H1 (cell line): Measurements from ENCODE around the gene HDLBP. TPM values are rescaled to one million over a fixed set of nuclear protein-coding genes. Genes with fewer than 3 reads are reported as not detected.

Source experiments
- CTCF ChIA-PET: fragments of 300-600 bp; sonication (Branson Sonifier 250); formaldehyde crosslinking; loops from one replicate; lab custom pipeline; 2021; ENCODE audit not compliant: partially characterized antibody; lab: Charles Lee
- POLR2A ChIA-PET: fragments of 300-600 bp; sonication (Branson Sonifier 250); formaldehyde crosslinking; loops from one replicate; lab custom pipeline; 2021; ENCODE audit warnings: inconsistent platforms; ENCODE audit not compliant: partially characterized antibody; lab: Charles Lee
- DNase-seq, 2 experiments: peaks; one replicate each; pipeline versions ENCODE4 v3.0.0 to v3.0.0-alpha.2; 2010 to 2022; ENCODE audit warnings: low spot score in 2 of 2, low read depth in 1 of 2, mixed read lengths in 1 of 2
- FAIRE-seq: peaks from 2 replicates; lab custom pipeline; 2011; peaks lifted over from hg19 to GRCh38; lab: Jason Lieb, UNC
- H2AFZ ChIP-seq: 2 replicates; pipeline ENCODE4 v1.8.1; 2012; ENCODE audit warnings: low read length, inconsistent platforms
- H2AK5ac ChIP-seq: 2 replicates; pipeline ENCODE4 v1.6.1; 2013; ENCODE audit warnings: low read depth, low read length
- H2BK120ac ChIP-seq: replicated peaks from 2 replicates; pipeline ENCODE3; 2013; ENCODE audit warnings: low read depth, low read length, inconsistent platforms
- H2BK12ac ChIP-seq: 2 replicates; pipeline ENCODE4 v1.6.1; 2013; ENCODE audit warnings: low read depth, low read length
- H2BK15ac ChIP-seq: 2 replicates; pipeline ENCODE4 v1.6.1; 2013; ENCODE audit warnings: low read length
- H2BK20ac ChIP-seq: 2 replicates; pipeline ENCODE4 v1.6.1; 2013; ENCODE audit warnings: low read length
- H2BK5ac ChIP-seq: 2 replicates; pipeline ENCODE4 v1.6.1; 2013; ENCODE audit warnings: low read depth, low read length
- H3K14ac ChIP-seq: 2 replicates; pipeline ENCODE4 v1.6.1; 2013; ENCODE audit warnings: inconsistent platforms; ENCODE audit not compliant: insufficient read length
- H3K18ac ChIP-seq: 2 replicates; pipeline ENCODE4 v1.6.1; 2013; ENCODE audit warnings: low read length; ENCODE audit errors: extremely low read depth
- H3K23ac ChIP-seq: 2 replicates; pipeline ENCODE4 v1.6.1; 2013; ENCODE audit warnings: inconsistent platforms; ENCODE audit not compliant: insufficient read length
- H3K23me2 ChIP-seq: 2 replicates; pipeline ENCODE4 v1.6.1; 2013; ENCODE audit warnings: low read depth, low read length
- H3K27ac ChIP-seq: 2 replicates; pipeline ENCODE4 v1.6.1; 2011; ENCODE audit warnings: low read depth, low read length, inconsistent platforms
- H3K27me3 ChIP-seq, 4 experiments: replicated peaks in 1 of 4; 1 replicate in 1 of 4; 2 replicates in 3 of 4; pipeline versions ENCODE4 v1.6.1 to v1.8.1; 2011 to 2013; ENCODE audit warnings: low read length in 3 of 4, mild to moderate bottlenecking in 3 of 4, inconsistent platforms in 2 of 4, mixed read lengths in 2 of 4, moderate library complexity in 1 of 4; ENCODE audit not compliant: control insufficient read depth in 3 of 4, insufficient read depth in 3 of 4; ENCODE audit errors: extremely low read depth in 1 of 4
- H3K36me3 ChIP-seq, 4 experiments: 2 replicates each; pipeline versions ENCODE4 v1.6.1 to v1.8.1; 2011 to 2013; ENCODE audit warnings: mild to moderate bottlenecking in 4 of 4, low read length in 3 of 4, moderate library complexity in 2 of 4, control low read depth in 1 of 4, inconsistent platforms in 1 of 4; ENCODE audit not compliant: insufficient read depth in 4 of 4, control insufficient read depth in 2 of 4
- H3K4ac ChIP-seq: replicated peaks from 2 replicates; pipeline ENCODE3; 2013; ENCODE audit warnings: low read length, low read depth, mixed read lengths, inconsistent platforms; ENCODE audit not compliant: insufficient read length
- H3K4me1 ChIP-seq, 4 experiments: replicated peaks in 1 of 4; 1 replicate in 1 of 4; 2 replicates in 3 of 4; pipeline versions ENCODE4 v1.6.1 to v1.8.1; 2011 to 2013; ENCODE audit warnings: low read length in 3 of 4, inconsistent platforms in 2 of 4, mixed read lengths in 1 of 4; ENCODE audit not compliant: insufficient read depth in 4 of 4, control insufficient read depth in 3 of 4
- H3K4me2 ChIP-seq, 2 experiments: 2 replicates each; pipeline versions ENCODE4 v1.6.1 to v1.8.1; 2011 to 2013; ENCODE audit warnings: low read depth in 2 of 2, low read length in 2 of 2, control low read depth in 1 of 2, inconsistent platforms in 1 of 2, mild to moderate bottlenecking in 1 of 2; ENCODE audit not compliant: insufficient read depth in 1 of 2
- H3K4me3 ChIP-seq, 4 experiments: fragments of 200-600, 300-600 bp in 1 of 4; sonication (generic), shearing (Covaris generic), sonication (Bioruptor Twin) in 1 of 4; 2 replicates each; pipeline versions ENCODE4 v1.5.1 to v1.8.1; 2011 to 2016; ENCODE audit warnings: low read length in 4 of 4, low read depth in 3 of 4, control low read depth in 2 of 4, inconsistent platforms in 2 of 4, mild to moderate bottlenecking in 2 of 4, mixed read lengths in 1 of 4, moderate library complexity in 1 of 4; ENCODE audit not compliant: insufficient read depth in 2 of 4; ENCODE audit errors: extremely low read depth in 1 of 4
- H3K56ac ChIP-seq: replicated peaks from 2 replicates; pipeline ENCODE3; 2013; ENCODE audit warnings: low read depth, mild to moderate bottlenecking, mixed read lengths, low read length, inconsistent platforms; ENCODE audit not compliant: insufficient read length
- H3K79me1 ChIP-seq: 2 replicates; pipeline ENCODE4 v1.6.1; 2013; ENCODE audit warnings: low read depth, low read length, control low read depth
- H3K79me2 ChIP-seq, 2 experiments: 2 replicates each; pipeline versions ENCODE4 v1.6.1 to v1.8.1; 2012 to 2013; ENCODE audit warnings: low read length in 2 of 2, mild to moderate bottlenecking in 2 of 2, inconsistent platforms in 1 of 2; ENCODE audit not compliant: insufficient read depth in 2 of 2, control insufficient read depth in 1 of 2
- H3K9ac ChIP-seq, 4 experiments: replicated peaks in 1 of 4; 1 replicate in 1 of 4; 2 replicates in 3 of 4; pipeline versions ENCODE4 v1.6.1 to v1.8.1; 2011 to 2013; ENCODE audit warnings: low read depth in 3 of 4, low read length in 3 of 4, control low read depth in 2 of 4, mild to moderate bottlenecking in 2 of 4, moderate library complexity in 2 of 4, inconsistent platforms in 1 of 4; ENCODE audit errors: extremely low read depth in 1 of 4
- H3K9me3 ChIP-seq, 2 experiments: 2 replicates each; pipeline versions ENCODE4 v1.6.1 to v1.8.1; 2012 to 2013; ENCODE audit warnings: mild to moderate bottlenecking in 2 of 2, moderate library complexity in 2 of 2, control low read depth in 1 of 2, inconsistent platforms in 1 of 2, low read depth in 1 of 2, low read length in 1 of 2, mixed read lengths in 1 of 2; ENCODE audit not compliant: insufficient read depth in 2 of 2
- H4K20me1 ChIP-seq, 2 experiments: replicated peaks in 1 of 2; 2 replicates each; pipeline versions ENCODE3 to v1.8.1; 2011 to 2013; ENCODE audit warnings: inconsistent platforms in 2 of 2, low read length in 2 of 2, mild to moderate bottlenecking in 1 of 2; ENCODE audit not compliant: insufficient read depth in 2 of 2, control insufficient read depth in 1 of 2
- H4K5ac ChIP-seq: 2 replicates; pipeline ENCODE4 v1.6.1; 2013; ENCODE audit warnings: low read length, low read depth, mixed read lengths, inconsistent platforms; ENCODE audit not compliant: insufficient read length
- H4K8ac ChIP-seq: 2 replicates; pipeline ENCODE4 v1.8.0; 2013; ENCODE audit warnings: mild to moderate bottlenecking, moderate library complexity, low read length, inconsistent platforms; ENCODE audit not compliant: insufficient read depth; ENCODE audit errors: extremely low read depth
- H4K91ac ChIP-seq: replicated peaks from 2 replicates; pipeline ENCODE3; 2013; ENCODE audit warnings: low read length, mixed read lengths, inconsistent platforms; ENCODE audit not compliant: insufficient read length
- CBX5 ChIP-seq: fragments of 300-800, 300-1000 bp; sonication (generic); IDR thresholded peaks from 2 replicates; pipeline ENCODE4 v1.7.1; 2016; ENCODE audit warnings: antibody characterized with exemption, low read length, low read depth
- CHD1 ChIP-seq: IDR thresholded peaks from 2 replicates; pipeline ENCODE4 v1.6.1; 2012; ENCODE audit warnings: low read depth, low read length, improper control_type of control experiment
- EGR1 ChIP-seq: IDR thresholded peaks from 2 replicates; pipeline ENCODE4 v1.6.1; 2011; ENCODE audit warnings: low read depth, low read length, borderline replicate concordance
- FOSL1 ChIP-seq: IDR thresholded peaks from 2 replicates; pipeline ENCODE4 v1.6.1; 2011; ENCODE audit warnings: mild to moderate bottlenecking, low read depth, low read length, moderate library complexity; ENCODE audit not compliant: insufficient read depth
- GTF2F1 ChIP-seq: IDR thresholded peaks from 2 replicates; pipeline ENCODE4 v1.6.1; 2012; ENCODE audit warnings: low read depth, low read length, improper control_type of control experiment, borderline replicate concordance
- JUND ChIP-seq: IDR thresholded peaks from 2 replicates; pipeline ENCODE4 v1.6.1; 2011; ENCODE audit warnings: mild to moderate bottlenecking, improper control_type of control experiment, low read length
- MAFK ChIP-seq: IDR thresholded peaks from 2 replicates; pipeline ENCODE4 v1.6.1; 2012; ENCODE audit warnings: low read depth, mild to moderate bottlenecking, improper control_type of control experiment, low read length
- POLR2AphosphoS5 ChIP-seq: IDR thresholded peaks from 2 replicates; pipeline ENCODE4 v1.6.1; 2011; ENCODE audit warnings: low read depth, low read length
- RBBP5 ChIP-seq: IDR thresholded peaks from 2 replicates; pipeline ENCODE4 v1.7.1; 2012; ENCODE audit warnings: low read depth, mild to moderate bottlenecking, inconsistent platforms, low read length, moderate library complexity, borderline replicate concordance
- RXRA ChIP-seq: IDR thresholded peaks from 2 replicates; pipeline ENCODE4 v1.6.1; 2011; ENCODE audit warnings: low read depth, mild to moderate bottlenecking, low read length, moderate library complexity; ENCODE audit not compliant: insufficient read depth
- SAP30 ChIP-seq: fragments of 300-600 bp; sonication (generic); IDR thresholded peaks from 2 replicates; pipeline ENCODE4 v1.7.1; 2012; ENCODE audit warnings: low read length, moderate library complexity, mild to moderate bottlenecking, inconsistent platforms; ENCODE audit not compliant: insufficient read depth, insufficient replicate concordance
- SIRT6 ChIP-seq: IDR thresholded peaks from one replicate; pipeline ENCODE4 v1.7.1; 2012; ENCODE audit warnings: low read length, inconsistent platforms
- TAF1 ChIP-seq: IDR thresholded peaks from 2 replicates; pipeline ENCODE4 v1.6.1; 2011; ENCODE audit warnings: mild to moderate bottlenecking, low read depth, low read length
- WGBS, 2 experiments: shearing (Covaris generic) in 1 of 2; methylation state at CpG; one replicate each; pipeline versions ENCODE4 v1.1.6 to v1.1.7; 2013 to 2015; ENCODE audit warnings: low lambda C conversion rate in 2 of 2, mixed read lengths in 2 of 2, inconsistent platforms in 1 of 2, low coverage in 1 of 2, missing lambda C conversion rate in 1 of 2; ENCODE audit not compliant: insufficient replicate concordance in 2 of 2, insufficient coverage in 1 of 2, insufficient read length in 1 of 2; ENCODE audit errors: extremely low coverage in 1 of 2, missing lambda C conversion rate in 1 of 2; 5-methylcytosine and 5-hydroxymethylcytosine counted together
- polyA plus RNA-seq, 7 experiments: library from polyadenylated mRNA; depleted of rRNA in 3 of 7; stranded (reverse) in 5 of 7; unstranded in 2 of 7; fragments of >200 nt in 5 of 7; fragments of 200-250 nt in 2 of 7; gene quantifications; 1 replicate in 5 of 7; 2 replicates in 1 of 7; 4 replicates in 1 of 7; pipeline versions ENCODE4 v1.2.1 to v1.2.3, GENCODE V29; 2011 to 2013; ENCODE audit warnings: missing spikeins in 2 of 7, mixed read lengths in 2 of 7
- total RNA-seq: library from RNA; stranded (reverse); fragmentation: NEBNext Ultra II Directional; extraction: Animal tissue kit (Norgen Biotek cat#: 25700); gene quantifications from 2 replicates; pipeline ENCODE4 v1.2.1, GENCODE V29; 2021

HDLBP gene
- total and polyA plus RNA-seq, 2 of the 8 experiments (the other 6 are each of a cell fraction or from before 2014, with no cell fraction given), result 185 to 360 TPM

DNA sequence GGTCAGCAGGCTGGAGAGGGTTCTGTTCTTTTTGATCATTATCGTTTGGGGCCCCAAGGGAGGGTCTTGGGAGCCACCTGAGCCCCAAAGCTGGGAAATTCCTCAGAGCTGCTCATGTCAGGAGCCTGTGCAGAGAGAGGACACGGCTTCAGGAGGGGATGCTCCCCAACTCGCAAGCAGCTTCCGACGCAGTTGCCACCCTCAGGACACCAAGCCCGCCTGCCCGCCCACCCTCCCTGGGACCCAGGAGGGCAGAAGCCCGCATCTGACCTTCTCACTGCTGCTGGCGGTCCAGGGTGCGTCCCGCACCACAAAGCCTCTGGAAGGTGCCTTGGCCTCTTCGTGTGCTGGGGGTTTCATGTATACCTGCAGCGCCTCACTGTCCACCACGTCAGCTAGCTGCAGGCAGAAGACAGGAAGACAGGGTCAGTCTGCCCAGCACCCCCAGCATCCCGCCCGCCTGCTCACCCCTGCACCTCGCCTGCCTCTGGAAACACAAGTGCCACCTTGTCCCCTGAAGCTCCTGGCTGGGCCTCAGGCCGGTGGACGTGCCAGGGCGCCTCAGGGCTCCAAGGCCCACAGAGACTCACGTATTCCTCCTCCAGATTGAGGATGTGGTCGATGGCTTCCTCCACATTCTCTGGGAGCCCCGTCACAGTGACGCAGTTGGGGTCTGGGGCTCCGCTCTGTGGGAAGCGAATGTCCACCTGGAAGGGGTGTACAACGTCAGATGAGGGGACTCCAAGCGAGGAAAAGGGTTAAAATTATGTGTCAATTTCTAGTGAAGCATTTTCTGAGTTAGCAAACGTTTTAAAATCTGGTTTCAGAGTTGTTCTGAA lies 85.7 kb downstream of the HDLBP start:
- H3K79me1 ChIP-seq, result peaks cover 3% of the 10 kb centered on the region; the same call in 1 of the 2 replicates
- H3K4ac ChIP-seq, result no peak overlapping the region
- no peak overlapping the region for H2BK120ac ChIP-seq
- no peak overlapping the region for H3K4me2 ChIP-seq
- H3K9ac ChIP-seq, result no peak overlapping the region
- H2AK5ac ChIP-seq, result no peak overlapping the region
- H3K27me3 ChIP-seq, result no peaks in the 10 kb centered on the region
- no peak overlapping the region for H2BK12ac ChIP-seq
- no peak overlapping the region for H3K14ac ChIP-seq
- ChIA-PET POLR2A (interaction anchor here (0.6 kb wide), 1 partner anchor 450 kb away, joined by 3 read pairs; no protein-coding TSS in a partner anchor), CTCF (interaction anchor here (1.0 to 1.6 kb wide), 2 partner anchors 11 to 12 kb away, joined by 3 to 4 read pairs; no protein-coding TSS in a partner anchor)
- H4K20me1 ChIP-seq, result peaks cover 26 to 35% of the 10 kb centered on the region in 2 experiments
- no peak overlapping the region for H3K18ac ChIP-seq
- DNase-seq (no peak), FAIRE-seq (no peak)
- H3K9me3 ChIP-seq, result no peaks in the 10 kb centered on the region
- H3K23me2 ChIP-seq, result no peaks in the 10 kb centered on the region
- no peak overlapping the region for H4K5ac ChIP-seq
- peaks cover 24 to 53% (median 46%) of the 10 kb centered on the region in 4 experiments for H3K36me3 ChIP-seq
- no peak overlapping the region; the same call in 1 of the 2 replicates for H4K8ac ChIP-seq
- H2AFZ ChIP-seq, result no peak overlapping the region
- 87% methylated on average over 24 of the region's 29 CpGs; no CpG with 5 or more reads in 1 of the 2 experiments for WGBS, 2 experiments
- H2BK15ac ChIP-seq, result no peak overlapping the region
- H2BK5ac ChIP-seq, result no peak overlapping the region
- H3K23ac ChIP-seq, result no peak overlapping the region
- H2BK20ac ChIP-seq, result no peak overlapping the region
- H3K4me3 ChIP-seq, result no peak overlapping the region
- H3K4me1 ChIP-seq, result no peaks in the 10 kb centered on the region
- no peak overlapping the region for H3K56ac ChIP-seq
- no peaks in the 10 kb centered on the region for H3K79me2 ChIP-seq
- no peak overlapping the region for H4K91ac ChIP-seq
- H3K27ac ChIP-seq, result no peak overlapping the region
- TF ChIP-seq TAF1, result no peak
- no peak for TF ChIP-seq CHD1
- no peak for TF ChIP-seq JUND
- no peak for TF ChIP-seq RBBP5
- TF ChIP-seq FOSL1, result no peak
- TF ChIP-seq SAP30, result no peak
- no peak for TF ChIP-seq POLR2AphosphoS5
- TF ChIP-seq CBX5, result no peak
- TF ChIP-seq RXRA, result no peak
- no peak for TF ChIP-seq MAFK
- TF ChIP-seq EGR1, result no peak
- no peak for TF ChIP-seq GTF2F1
- TF ChIP-seq SIRT6, result no peak
